Measurements from ENCODE around the gene DOK3.

- TF ChIP-seq CTCF (optimal IDR thresholded peaks at IDR 0.05 in 1 of 3, IDR thresholded peaks at IDR 0.05 in 1 of 3, conservative IDR thresholded peaks at IDR 0.05 in 1 of 3; ENCODE audit: extremely low read depth in 1 of 3, insufficient read depth in 2 of 3, low read length in 3 of 3) (no peak), EZH2 (IDR thresholded peaks at IDR 0.05; ENCODE audit: low read length) (no peak)
Measured at GRCh38 chr5:177468329-177468684, 41.3 kb downstream of the DOK3 start.
